K562 (cell line): ENCODE results near the gene COL1A1. TPM values are rescaled to one million over a fixed set of nuclear protein-coding genes. Genes with fewer than 3 reads are reported as not detected.

Source experiments
- ATF1 ChIP-seq, 2 experiments: fragments of 450-650 bp in 1 of 2; IDR thresholded peaks; 2 replicates each; pipeline ENCODE4 v1.6.1; 2016; ENCODE audit warnings: missing compliant biosample characterization in 1 of 2, missing genetic modification characterization in 1 of 2
- EP300 ChIP-seq: IDR thresholded peaks from 2 replicates; pipeline ENCODE4 v1.6.1; 2012; ENCODE audit warnings: low read length, improper control_type of control experiment
- FUS ChIP-seq: fragments of 200-400 bp; formaldehyde crosslinking; optimal IDR thresholded peaks from 2 replicates; pipeline ENCODE3; 2017; ENCODE audit warnings: low read depth, low read length
- HOXB6 ChIP-seq: fragments of 250-450 bp; sonication (Bioruptor Pico); IDR thresholded peaks from 2 replicates; pipeline ENCODE4 v1.5.1; 2022; ENCODE audit warnings: mild to moderate bottlenecking, borderline replicate concordance
- KLF6 ChIP-seq: fragments of 250-450 bp; sonication (Bioruptor Pico); IDR thresholded peaks from 2 replicates; pipeline ENCODE4 v1.4.0; 2020; ENCODE audit warnings: mild to moderate bottlenecking, moderate library complexity, borderline replicate concordance
- NR1H2 ChIP-seq: sonication (generic); formaldehyde crosslinking; IDR thresholded peaks from 2 replicates; pipeline ENCODE4 v1.4.0; 2020; ENCODE audit warnings: mild to moderate bottlenecking, missing genetic modification reagents
- RBM25 ChIP-seq: fragments of 200-400 bp; formaldehyde crosslinking; IDR thresholded peaks from 2 replicates; pipeline ENCODE4 v1.6.1; 2018; ENCODE audit warnings: low read length, low read depth, moderate library complexity; ENCODE audit not compliant: severe bottlenecking
- RUNX1 ChIP-seq: sonication (generic); IDR thresholded peaks from 2 replicates; pipeline ENCODE4 v1.6.1; 2016; ENCODE audit warnings: antibody characterized with exemption, low read depth
- SPI1 ChIP-seq: IDR thresholded peaks from 2 replicates; pipeline ENCODE4 v1.6.1; 2011; ENCODE audit warnings: low read depth, low read length, control low read depth, borderline replicate concordance
- ZBTB1 ChIP-seq: sonication (generic); formaldehyde crosslinking; IDR thresholded peaks from 2 replicates; pipeline ENCODE4 v1.8.1; 2023; ENCODE audit warnings: missing genetic modification reagents, low read depth, mild to moderate bottlenecking, borderline replicate concordance
- ZNF695 ChIP-seq: fragments of 450-650 bp; formaldehyde crosslinking; IDR thresholded peaks from 2 replicates; pipeline ENCODE4 v1.4.0; 2020; ENCODE audit warnings: mild to moderate bottlenecking, moderate library complexity
- polyA plus RNA-seq, 8 experiments: library from polyadenylated mRNA; depleted of rRNA in 4 of 8; stranded (reverse) in 5 of 8; unstranded in 3 of 8; fragments of >200 nt; fragmentation: Nextera tagmentation in 2 of 8; fragmentation: Illumina TruSeq in 1 of 8; extraction: Ambion mirVana in 2 of 8; extraction: Trizol in 1 of 8; gene quantifications; 2 replicates each; pipeline versions ENCODE4 v1.2.1 to v1.2.3, GENCODE V29; 2011 to 2014; ENCODE audit warnings: inconsistent platforms in 1 of 8, missing spikeins in 1 of 8
- total RNA-seq, 7 experiments: library from RNA; depleted of rRNA in 6 of 7; stranded (reverse); fragments of >200 nt in 6 of 7; fragmentation: Illumina TruSeq in 2 of 7; extraction: Trizol in 2 of 7; gene quantifications; 2 replicates each; pipeline versions ENCODE4 v1.2.1 to v1.2.3, GENCODE V29; 2011 to 2021; ENCODE audit warnings: low replicate concordance in 1 of 7
- TF ChIP-seq, protein P1 (sequence below): sonication (generic); formaldehyde crosslinking; IDR thresholded peaks from 2 replicates; pipeline ENCODE4 v1.9.0; 2022; ENCODE audit warnings: mild to moderate bottlenecking, missing genetic modification reagents
- TF ChIP-seq, protein P2 (sequence below): fragments of 450-650 bp; formaldehyde crosslinking; IDR thresholded peaks from 2 replicates; pipeline ENCODE4 v1.4.0; 2020; ENCODE audit warnings: mild to moderate bottlenecking, moderate library complexity
- TF ChIP-seq, protein P3 (sequence below): sonication (generic); formaldehyde crosslinking; IDR thresholded peaks from 2 replicates; pipeline ENCODE4 v1.8.0; 2022; ENCODE audit warnings: mild to moderate bottlenecking, missing genetic modification reagents
- TF ChIP-seq, protein P4 (sequence below): fragments of 250-450 bp; sonication (Bioruptor Pico); IDR thresholded peaks from 2 replicates; pipeline ENCODE4 v1.5.1; 2021; ENCODE audit warnings: mild to moderate bottlenecking
- TF ChIP-seq, protein P5 (sequence below): fragments of 250-450 bp; sonication (Bioruptor Pico); IDR thresholded peaks from 2 replicates; pipeline ENCODE4 v1.5.0; 2022; ENCODE audit warnings: mild to moderate bottlenecking

Gene COL1A1
- total and polyA plus RNA-seq, 9 of the 15 experiments (the other 6 are each of a cell fraction or from before 2014, with no cell fraction given): 0.04 to 3.4 (median 0.18) TPM

DNA sequence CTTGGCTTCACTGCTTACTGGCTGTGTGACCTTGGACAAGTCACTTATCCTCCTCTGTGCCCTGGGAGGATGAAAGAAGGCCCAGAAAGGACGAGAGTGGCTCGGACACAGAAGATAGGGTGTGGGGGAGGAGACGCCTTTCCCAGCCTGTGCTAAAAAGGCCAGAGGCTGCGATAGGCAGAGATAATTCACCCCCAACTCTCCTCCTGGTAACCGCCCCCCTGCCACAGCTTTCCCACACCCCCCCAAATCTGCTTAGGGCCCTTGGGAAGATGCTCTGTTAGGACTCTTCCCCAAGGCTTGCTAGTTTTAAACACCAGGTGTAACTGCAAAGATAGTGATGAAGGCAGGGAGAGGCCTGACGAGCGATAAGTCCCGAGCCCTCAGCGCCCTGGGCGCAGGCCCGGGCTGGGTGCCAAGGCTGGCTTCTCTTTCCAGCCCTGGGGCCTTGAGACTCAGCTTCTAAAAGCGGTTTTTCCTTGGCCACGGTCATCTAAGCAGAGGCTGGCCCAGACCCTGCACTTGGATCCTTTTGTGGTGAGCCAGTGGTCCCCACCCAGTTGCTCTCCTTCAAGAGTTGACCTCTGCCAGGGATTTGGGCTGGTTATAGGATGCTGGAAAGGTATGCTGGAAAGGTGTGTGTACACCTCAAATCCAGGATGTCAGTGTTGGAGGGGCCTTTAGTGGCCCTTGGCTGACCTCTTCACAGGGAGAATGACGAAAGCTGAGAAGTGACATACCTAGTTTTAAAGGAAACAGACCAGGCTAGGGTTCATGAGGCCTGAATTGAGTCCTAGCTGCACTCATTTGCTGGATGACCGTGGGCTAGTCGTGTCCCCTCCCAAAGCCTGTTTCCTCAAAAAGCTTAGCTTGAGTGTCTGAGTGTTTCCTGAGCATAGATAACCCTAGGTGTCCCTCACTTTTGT, 47.5 kb downstream of the COL1A1 start (continued):
- TF ChIP-seq RBM25: no peak
- TF ChIP-seq, protein P1, sequence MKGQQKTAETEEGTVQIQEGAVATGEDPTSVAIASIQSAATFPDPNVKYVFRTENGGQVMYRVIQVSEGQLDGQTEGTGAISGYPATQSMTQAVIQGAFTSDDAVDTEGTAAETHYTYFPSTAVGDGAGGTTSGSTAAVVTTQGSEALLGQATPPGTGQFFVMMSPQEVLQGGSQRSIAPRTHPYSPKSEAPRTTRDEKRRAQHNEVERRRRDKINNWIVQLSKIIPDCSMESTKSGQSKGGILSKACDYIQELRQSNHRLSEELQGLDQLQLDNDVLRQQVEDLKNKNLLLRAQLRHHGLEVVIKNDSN (CRISPR knock-in tag): no peak
- no peak for TF ChIP-seq KLF6 (CRISPR knock-in tag)
- no peak for TF ChIP-seq HOXB6 (CRISPR knock-in tag)
- TF ChIP-seq, protein P2, sequence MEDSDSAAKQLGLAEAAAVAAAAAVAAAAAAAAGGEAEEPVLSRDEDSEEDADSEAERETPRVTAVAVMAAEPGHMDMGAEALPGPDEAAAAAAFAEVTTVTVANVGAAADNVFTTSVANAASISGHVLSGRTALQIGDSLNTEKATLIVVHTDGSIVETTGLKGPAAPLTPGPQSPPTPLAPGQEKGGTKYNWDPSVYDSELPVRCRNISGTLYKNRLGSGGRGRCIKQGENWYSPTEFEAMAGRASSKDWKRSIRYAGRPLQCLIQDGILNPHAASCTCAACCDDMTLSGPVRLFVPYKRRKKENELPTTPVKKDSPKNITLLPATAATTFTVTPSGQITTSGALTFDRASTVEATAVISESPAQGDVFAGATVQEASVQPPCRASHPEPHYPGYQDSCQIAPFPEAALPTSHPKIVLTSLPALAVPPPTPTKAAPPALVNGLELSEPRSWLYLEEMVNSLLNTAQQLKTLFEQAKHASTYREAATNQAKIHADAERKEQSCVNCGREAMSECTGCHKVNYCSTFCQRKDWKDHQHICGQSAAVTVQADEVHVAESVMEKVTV (CRISPR knock-in tag): no peak
- no peak for TF ChIP-seq ZBTB1 (CRISPR knock-in tag)
- TF ChIP-seq, protein P3, sequence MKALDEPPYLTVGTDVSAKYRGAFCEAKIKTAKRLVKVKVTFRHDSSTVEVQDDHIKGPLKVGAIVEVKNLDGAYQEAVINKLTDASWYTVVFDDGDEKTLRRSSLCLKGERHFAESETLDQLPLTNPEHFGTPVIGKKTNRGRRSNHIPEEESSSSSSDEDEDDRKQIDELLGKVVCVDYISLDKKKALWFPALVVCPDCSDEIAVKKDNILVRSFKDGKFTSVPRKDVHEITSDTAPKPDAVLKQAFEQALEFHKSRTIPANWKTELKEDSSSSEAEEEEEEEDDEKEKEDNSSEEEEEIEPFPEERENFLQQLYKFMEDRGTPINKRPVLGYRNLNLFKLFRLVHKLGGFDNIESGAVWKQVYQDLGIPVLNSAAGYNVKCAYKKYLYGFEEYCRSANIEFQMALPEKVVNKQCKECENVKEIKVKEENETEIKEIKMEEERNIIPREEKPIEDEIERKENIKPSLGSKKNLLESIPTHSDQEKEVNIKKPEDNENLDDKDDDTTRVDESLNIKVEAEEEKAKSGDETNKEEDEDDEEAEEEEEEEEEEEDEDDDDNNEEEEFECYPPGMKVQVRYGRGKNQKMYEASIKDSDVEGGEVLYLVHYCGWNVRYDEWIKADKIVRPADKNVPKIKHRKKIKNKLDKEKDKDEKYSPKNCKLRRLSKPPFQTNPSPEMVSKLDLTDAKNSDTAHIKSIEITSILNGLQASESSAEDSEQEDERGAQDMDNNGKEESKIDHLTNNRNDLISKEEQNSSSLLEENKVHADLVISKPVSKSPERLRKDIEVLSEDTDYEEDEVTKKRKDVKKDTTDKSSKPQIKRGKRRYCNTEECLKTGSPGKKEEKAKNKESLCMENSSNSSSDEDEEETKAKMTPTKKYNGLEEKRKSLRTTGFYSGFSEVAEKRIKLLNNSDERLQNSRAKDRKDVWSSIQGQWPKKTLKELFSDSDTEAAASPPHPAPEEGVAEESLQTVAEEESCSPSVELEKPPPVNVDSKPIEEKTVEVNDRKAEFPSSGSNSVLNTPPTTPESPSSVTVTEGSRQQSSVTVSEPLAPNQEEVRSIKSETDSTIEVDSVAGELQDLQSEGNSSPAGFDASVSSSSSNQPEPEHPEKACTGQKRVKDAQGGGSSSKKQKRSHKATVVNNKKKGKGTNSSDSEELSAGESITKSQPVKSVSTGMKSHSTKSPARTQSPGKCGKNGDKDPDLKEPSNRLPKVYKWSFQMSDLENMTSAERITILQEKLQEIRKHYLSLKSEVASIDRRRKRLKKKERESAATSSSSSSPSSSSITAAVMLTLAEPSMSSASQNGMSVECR: no peak
- peak; percentile 49; the same call in 1 of the 2 replicates for TF ChIP-seq EP300
- TF ChIP-seq FUS: no peak
- TF ChIP-seq, protein P4, sequence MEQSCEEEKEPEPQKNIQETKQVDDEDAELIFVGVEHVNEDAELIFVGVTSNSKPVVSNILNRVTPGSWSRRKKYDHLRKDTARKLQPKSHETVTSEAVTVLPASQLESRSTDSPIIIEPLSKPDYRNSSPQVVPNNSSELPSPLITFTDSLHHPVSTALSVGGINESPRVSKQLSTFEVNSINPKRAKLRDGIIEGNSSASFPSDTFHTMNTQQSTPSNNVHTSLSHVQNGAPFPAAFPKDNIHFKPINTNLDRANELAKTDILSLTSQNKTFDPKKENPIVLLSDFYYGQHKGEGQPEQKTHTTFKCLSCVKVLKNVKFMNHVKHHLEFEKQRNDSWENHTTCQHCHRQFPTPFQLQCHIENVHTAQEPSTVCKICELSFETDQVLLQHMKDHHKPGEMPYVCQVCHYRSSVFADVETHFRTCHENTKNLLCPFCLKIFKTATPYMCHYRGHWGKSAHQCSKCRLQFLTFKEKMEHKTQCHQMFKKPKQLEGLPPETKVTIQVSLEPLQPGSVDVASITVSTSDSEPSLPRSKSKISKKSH (CRISPR knock-in tag): no peak
- TF ChIP-seq SPI1: no peak
- TF ChIP-seq RUNX1: no peak
- TF ChIP-seq, protein P5, sequence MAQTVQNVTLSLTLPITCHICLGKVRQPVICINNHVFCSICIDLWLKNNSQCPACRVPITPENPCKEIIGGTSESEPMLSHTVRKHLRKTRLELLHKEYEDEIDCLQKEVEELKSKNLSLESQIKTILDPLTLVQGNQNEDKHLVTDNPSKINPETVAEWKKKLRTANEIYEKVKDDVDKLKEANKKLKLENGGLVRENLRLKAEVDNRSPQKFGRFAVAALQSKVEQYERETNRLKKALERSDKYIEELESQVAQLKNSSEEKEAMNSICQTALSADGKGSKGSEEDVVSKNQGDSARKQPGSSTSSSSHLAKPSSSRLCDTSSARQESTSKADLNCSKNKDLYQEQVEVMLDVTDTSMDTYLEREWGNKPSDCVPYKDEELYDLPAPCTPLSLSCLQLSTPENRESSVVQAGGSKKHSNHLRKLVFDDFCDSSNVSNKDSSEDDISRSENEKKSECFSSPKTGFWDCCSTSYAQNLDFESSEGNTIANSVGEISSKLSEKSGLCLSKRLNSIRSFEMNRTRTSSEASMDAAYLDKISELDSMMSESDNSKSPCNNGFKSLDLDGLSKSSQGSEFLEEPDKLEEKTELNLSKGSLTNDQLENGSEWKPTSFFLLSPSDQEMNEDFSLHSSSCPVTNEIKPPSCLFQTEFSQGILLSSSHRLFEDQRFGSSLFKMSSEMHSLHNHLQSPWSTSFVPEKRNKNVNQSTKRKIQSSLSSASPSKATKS (CRISPR knock-in tag): no peak
- no peak for TF ChIP-seq ZNF695 (CRISPR knock-in tag)
- TF ChIP-seq NR1H2 (CRISPR knock-in tag): no peak
- no peak for TF ChIP-seq ATF1 (CRISPR knock-in tag; IDR thresholded peaks at IDR 0.05)
- TF ChIP-seq ATF1 (tag; IDR thresholded peaks at IDR 0.05): peak; percentile 32; the same call in 1 of the 2 replicates
